ENCODE data around the gene MLLT11. TPM values are rescaled to one million over a fixed set of nuclear protein-coding genes. Genes with fewer than 3 reads are reported as not detected.

Gene MLLT11
- total and polyA plus RNA-seq, 12 donors = 1.6 to 31.9 (median 4.3) TPM

- 65 to 71% (median 67%) methylated on average over 4 of the region's 4 CpGs for WGBS, 4 donors
- TF ChIP-seq CTCF (IDR thresholded peaks at IDR 0.05) = no peak
- TF ChIP-seq POLR2A (IDR thresholded peaks at IDR 0.05) = no peak
- no peak for DNase-seq
- Histone ChIP-seq H3K36me3 (replicated peaks in 1 of 2) (peaks cover 0 to 5% of the 10 kb centered on the region in 2 donors), H3K27ac (peak overlapping the region in 2 of 5 donors; percentile 96 to 98), H3K9me3 (replicated peaks in 1 of 3) (no peaks in the 10 kb centered on the region), H3K4me3 (peak overlapping the region in 2 of 4 donors; percentile 92 to 94), H3K27me3 (no peaks in the 10 kb centered on the region), H3K4me1 (replicated peaks in 1 of 2) (peaks cover 22 to 30% of the 10 kb centered on the region in 2 donors)
- intact Hi-C loops (cut with DNase I) = no loop called here
Observed at GRCh38 chr1:151060657-151061421, 642 bp downstream of the MLLT11 start.

- TF ChIP-seq POLR2A (IDR thresholded peaks at IDR 0.05) = no peak
- TF ChIP-seq CTCF (IDR thresholded peaks at IDR 0.05) = no peak
- Histone ChIP-seq H3K4me1 (replicated peaks in 1 of 2) (peaks cover 13 to 21% of the 10 kb centered on the region in 2 donors), H3K27me3 (no peaks in the 10 kb centered on the region), H3K36me3 (replicated peaks in 1 of 2) (no peaks in the 10 kb centered on the region), H3K4me3 (no peak overlapping the region), H3K9me3 (replicated peaks in 1 of 3) (no peaks in the 10 kb centered on the region), H3K27ac (peak overlapping the region in 1 of 5 donors; percentile 78)
- 81 to 86% (median 84%) methylated on average over 2 of the region's 2 CpGs for WGBS, 4 donors
- intact Hi-C loops (cut with DNase I) = no loop called here
- DNase-seq = no peak
Observed at GRCh38 chr1:151061704-151062103, 1.5 kb downstream of the MLLT11 start.

GRCh38 chr1:151062741-151063371, 2.7 kb downstream of the MLLT11 start:
- no peaks in the 10 kb centered on the region for H3K36me3 ChIP-seq (replicated peaks in 1 of 2)
- H3K27me3 ChIP-seq = no peaks in the 10 kb centered on the region
- TF ChIP-seq CTCF (IDR thresholded peaks at IDR 0.05) = no peak
- TF ChIP-seq POLR2A (IDR thresholded peaks at IDR 0.05) = peak in 1 of 2 donors; percentile 10
- DNase-seq = peak in 3 of 7 donors; percentile 35 to 62 (median 61)
- intact Hi-C loops (cut with DNase I) = no loop called here
- WGBS, 4 donors = 40 to 55% (median 50%) methylated on average over 3 of the region's 3 CpGs
- no peaks in the 10 kb centered on the region for H3K9me3 ChIP-seq (replicated peaks in 1 of 3)
- peaks cover 4 to 12% of the 10 kb centered on the region in 2 donors for H3K4me1 ChIP-seq (replicated peaks in 1 of 2)
- no peak overlapping the region for H3K4me3 ChIP-seq
- H3K27ac ChIP-seq = peak overlapping the region in 2 of 5 donors; percentile 71 to 78

- intact Hi-C loops (cut with DNase I) = no loop called here
- no peak for DNase-seq
- Histone ChIP-seq H3K9me3 (replicated peaks in 1 of 3) (no peaks in the 10 kb centered on the region), H3K4me1 (replicated peaks in 1 of 2) (peaks cover 4 to 8% of the 10 kb centered on the region in 2 donors), H3K27me3 (no peaks in the 10 kb centered on the region), H3K4me3 (no peak overlapping the region), H3K36me3 (replicated peaks in 1 of 2) (no peaks in the 10 kb centered on the region), H3K27ac (no peak overlapping the region)
- no peak for TF ChIP-seq POLR2A (IDR thresholded peaks at IDR 0.05)
- no peak for TF ChIP-seq CTCF (IDR thresholded peaks at IDR 0.05)
Observed at GRCh38 chr1:151065089-151065645, 5.0 kb downstream of the MLLT11 start.

Data from adrenal gland (tissue), 12 donors.